HG03571 (cell line): ENCODE results near the gene SND1.

ENCODE experiments used
- ATAC-seq: cut with Tn5 transposase; IDR thresholded peaks from one replicate; pipeline ENCODE4 v1.9.1; 2021; ENCODE audit not compliant: unreplicated experiment

Gene SND1

GRCh38 chr7:127798023-127798422, 146.0 kb downstream of the SND1 start:
- no peak for ATAC-seq

- no peak for ATAC-seq
Measured at GRCh38 chr7:127798769-127799372, 146.9 kb downstream of the SND1 start.

- no peak for ATAC-seq
Measured at GRCh38 chr7:127799535-127800305, 147.7 kb downstream of the SND1 start.

GRCh38 chr7:127802845-127803244, 150.9 kb downstream of the SND1 start:
- no peak for ATAC-seq

- ATAC-seq = no peak
Measured at GRCh38 chr7:127803626-127804025, 151.6 kb downstream of the SND1 start.

- no peak for ATAC-seq
Measured at GRCh38 chr7:127807340-127807739, 155.3 kb downstream of the SND1 start.

GRCh38 chr7:127807829-127808228, 155.8 kb downstream of the SND1 start:
- no peak for ATAC-seq

GRCh38 chr7:127809261-127809702, 157.3 kb downstream of the SND1 start:
- no peak for ATAC-seq

GRCh38 chr7:127810113-127810512, 158.1 kb downstream of the SND1 start:
- no peak for ATAC-seq

- ATAC-seq = no peak
Measured at GRCh38 chr7:127810696-127811660, 159.0 kb downstream of the SND1 start.

- ATAC-seq = no peak
Measured at GRCh38 chr7:127812540-127812939, 160.5 kb downstream of the SND1 start.

GRCh38 chr7:127813991-127814541, 162.1 kb downstream of the SND1 start:
- no peak for ATAC-seq

GRCh38 chr7:127815631-127816145, 163.7 kb downstream of the SND1 start:
- no peak for ATAC-seq

GRCh38 chr7:127816354-127817190, 164.6 kb downstream of the SND1 start:
- no peak for ATAC-seq

- ATAC-seq = no peak
Measured at GRCh38 chr7:127817466-127817865, 165.5 kb downstream of the SND1 start.

GRCh38 chr7:127818306-127818705, 166.3 kb downstream of the SND1 start:
- ATAC-seq = no peak

- no peak for ATAC-seq
Measured at GRCh38 chr7:127819975-127820731, 168.2 kb downstream of the SND1 start.

- no peak for ATAC-seq
Measured at GRCh38 chr7:127820732-127821085, 168.7 kb downstream of the SND1 start.

GRCh38 chr7:127821146-127821545, 169.2 kb downstream of the SND1 start:
- ATAC-seq = no peak
